GM19395 (cell line): Measurements from ENCODE around the gene PCP4L1.

ENCODE experiments used
- ATAC-seq: cut with Tn5 transposase; IDR thresholded peaks from one replicate; pipeline ENCODE4 v1.9.1; 2021; ENCODE audit warnings: mild to moderate bottlenecking, moderate library complexity; ENCODE audit not compliant: unreplicated experiment

The PCP4L1 gene

GRCh38 chr1:161265305-161265704 is 6.8 kb downstream of the PCP4L1 start:
- ATAC-seq, result no peak

- no peak for ATAC-seq
These were observed 7.7 kb downstream of the PCP4L1 start for GRCh38 chr1:161266202-161266601.

DNA sequence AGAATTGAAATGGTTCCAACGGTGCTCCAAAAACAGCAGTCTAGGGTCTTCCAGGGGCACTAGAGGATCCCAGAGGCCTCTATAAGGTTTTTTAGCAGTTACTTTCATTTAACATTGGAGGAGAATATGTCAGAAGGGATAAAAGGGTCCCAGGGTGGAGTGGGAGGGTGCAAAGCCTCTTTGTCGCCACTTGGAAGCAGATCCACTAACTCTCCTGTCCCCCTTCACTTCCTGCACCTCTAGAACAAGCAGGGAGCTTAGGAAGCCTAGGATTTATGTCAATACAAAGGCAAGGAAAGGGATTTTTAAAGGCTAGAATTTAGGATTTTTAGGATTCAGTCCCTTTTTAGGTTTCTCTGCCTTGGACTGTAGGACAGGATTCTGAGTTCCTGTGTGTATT is 8.3 kb downstream of the PCP4L1 start:
- ATAC-seq, result no peak

GRCh38 chr1:161267321-161267720 is 8.8 kb downstream of the PCP4L1 start:
- no peak for ATAC-seq

- no peak for ATAC-seq
These were observed 14.9 kb downstream of the PCP4L1 start for GRCh38 chr1:161273402-161273801.

GRCh38 chr1:161274874-161275273 is 16.3 kb downstream of the PCP4L1 start:
- ATAC-seq, result no peak

GRCh38 chr1:161282991-161283390 is 24.4 kb downstream of the PCP4L1 start:
- no peak for ATAC-seq

GRCh38 chr1:161285113-161285512 is 26.6 kb downstream of the PCP4L1 start:
- ATAC-seq, result no peak

- ATAC-seq, result no peak
These were observed 27.0 kb downstream of the PCP4L1 start for GRCh38 chr1:161285521-161285920.

- no peak for ATAC-seq
These were observed 29.0 kb downstream of the PCP4L1 start for GRCh38 chr1:161287482-161288054.

DNA sequence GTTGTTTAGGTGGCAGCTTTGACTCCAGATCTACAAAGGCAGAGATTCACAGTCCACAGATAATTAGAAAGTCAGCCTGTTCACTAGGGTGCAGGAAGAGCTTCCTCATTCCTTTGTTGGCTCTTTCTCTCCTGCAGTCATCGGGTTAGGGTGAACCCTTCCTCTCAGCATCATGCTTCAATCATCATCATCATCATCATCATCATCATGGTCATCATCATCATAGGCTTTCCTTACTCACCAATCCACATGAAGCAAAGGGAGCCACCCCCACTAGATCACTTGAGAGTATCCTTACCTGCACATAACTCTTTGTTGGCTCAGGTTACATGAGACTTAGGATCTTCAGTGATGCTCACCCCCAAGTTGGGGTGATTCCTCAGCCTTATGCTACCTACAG is 32.2 kb downstream of the PCP4L1 start:
- ATAC-seq, result no peak

DNA sequence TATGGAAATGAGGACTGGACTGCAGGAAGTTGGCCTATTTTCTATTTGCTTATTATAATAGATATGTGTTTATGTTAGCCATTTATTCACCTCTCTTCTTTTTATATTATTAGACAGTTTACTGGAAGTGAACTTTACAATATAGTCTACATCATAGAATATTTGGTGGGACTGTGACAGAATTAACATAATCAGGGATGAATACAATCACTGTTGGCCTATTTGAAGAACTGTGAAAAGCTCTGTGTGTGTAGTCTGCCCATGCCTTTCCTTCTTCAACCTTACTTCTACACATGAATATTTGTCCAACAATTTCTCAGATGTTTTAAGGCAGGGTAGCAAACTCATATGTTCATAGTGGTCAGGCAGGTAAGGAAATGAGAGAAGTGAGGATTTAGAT is 38.9 kb downstream of the PCP4L1 start:
- no peak for ATAC-seq

- ATAC-seq, result peak; percentile 66
These were observed 39.6 kb downstream of the PCP4L1 start for GRCh38 chr1:161298116-161298515.

DNA sequence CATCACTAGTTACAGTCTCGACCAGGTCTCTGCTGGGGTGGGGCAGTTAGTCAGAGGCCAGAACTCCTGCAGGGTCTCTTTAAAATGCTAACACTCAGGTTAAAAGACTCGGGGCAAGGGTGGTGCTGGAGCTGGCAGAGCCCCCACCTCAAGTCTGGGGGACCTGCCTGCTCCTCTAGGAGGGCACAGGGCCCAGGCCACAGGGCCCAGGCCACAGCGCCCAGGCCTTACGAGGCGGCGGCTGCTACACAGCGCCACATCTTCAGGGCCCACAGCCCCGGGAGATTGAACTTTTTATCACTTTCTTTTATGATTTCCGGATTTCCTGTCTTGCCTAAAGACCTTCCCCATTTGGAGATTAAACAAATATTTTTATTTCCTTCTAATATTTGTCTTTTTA is 40.8 kb downstream of the PCP4L1 start:
- no peak for ATAC-seq

DNA sequence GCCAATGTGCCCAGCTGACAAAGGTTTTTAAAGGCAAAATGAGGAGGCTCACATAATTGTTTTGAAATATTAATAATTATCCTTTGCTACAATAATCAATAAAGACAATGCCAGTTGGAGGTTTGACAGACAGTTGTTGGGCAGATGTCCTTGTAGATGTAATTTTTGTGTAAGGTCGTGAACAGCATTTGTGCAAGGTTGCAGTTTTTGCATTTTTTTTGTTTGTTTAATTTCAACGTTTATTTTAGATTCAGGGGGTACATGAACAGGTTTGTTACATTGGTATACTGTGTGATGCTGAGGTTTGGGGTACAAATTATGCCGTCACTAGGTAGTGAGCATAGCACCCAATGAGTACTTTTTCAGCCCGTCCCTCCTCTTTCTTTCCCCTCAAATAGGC is 41.9 kb downstream of the PCP4L1 start:
- ATAC-seq, result no peak

DNA sequence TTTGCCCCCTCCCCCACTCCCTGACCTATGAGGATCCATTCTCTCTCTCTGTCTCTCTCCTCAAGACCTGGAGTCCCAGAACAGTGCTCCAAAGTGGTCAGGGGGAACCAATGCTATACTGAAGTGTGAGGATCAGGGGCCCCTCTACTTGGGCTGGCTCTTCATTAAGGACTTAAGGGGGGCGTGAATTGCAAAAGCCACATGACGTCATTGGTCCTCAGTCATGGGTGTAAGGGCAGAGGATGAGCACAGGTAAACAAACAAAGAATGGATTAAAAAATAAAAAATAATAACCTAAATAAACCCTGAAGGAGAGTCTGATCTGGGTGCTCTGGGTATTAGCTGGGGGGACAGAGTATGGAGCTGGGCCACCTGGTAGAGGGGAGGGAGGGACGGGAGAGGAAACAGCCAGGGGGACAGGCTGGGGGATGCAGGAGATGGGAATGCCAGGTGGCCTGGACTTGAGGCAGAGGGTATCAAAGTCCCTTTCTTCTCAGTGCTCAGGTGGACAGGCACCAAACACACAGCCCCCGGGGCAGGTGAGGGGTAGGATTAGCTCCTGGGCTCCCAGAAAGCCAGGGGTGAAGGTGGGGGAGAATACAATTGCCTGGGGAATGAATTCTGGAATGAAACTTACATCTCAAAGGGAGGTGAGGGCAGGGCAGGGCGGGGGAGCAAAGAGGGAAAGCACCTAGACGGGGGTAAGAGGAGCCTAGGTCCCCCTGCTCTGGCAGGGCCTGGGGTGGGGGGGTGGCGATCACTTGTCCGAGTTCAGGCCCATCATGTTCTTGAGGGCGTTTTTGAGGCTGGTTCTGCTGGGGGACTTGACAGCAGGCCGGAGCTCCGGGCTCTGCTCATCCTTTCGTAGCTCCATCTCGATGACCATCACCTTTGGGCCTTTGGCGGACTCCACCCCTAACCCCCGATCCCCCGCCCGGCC is 46.7 kb downstream of the PCP4L1 start:
- peak; percentile 15 for ATAC-seq

GRCh38 chr1:161305867-161306519 is 47.4 kb downstream of the PCP4L1 start:
- ATAC-seq, result peak; percentile 80

DNA sequence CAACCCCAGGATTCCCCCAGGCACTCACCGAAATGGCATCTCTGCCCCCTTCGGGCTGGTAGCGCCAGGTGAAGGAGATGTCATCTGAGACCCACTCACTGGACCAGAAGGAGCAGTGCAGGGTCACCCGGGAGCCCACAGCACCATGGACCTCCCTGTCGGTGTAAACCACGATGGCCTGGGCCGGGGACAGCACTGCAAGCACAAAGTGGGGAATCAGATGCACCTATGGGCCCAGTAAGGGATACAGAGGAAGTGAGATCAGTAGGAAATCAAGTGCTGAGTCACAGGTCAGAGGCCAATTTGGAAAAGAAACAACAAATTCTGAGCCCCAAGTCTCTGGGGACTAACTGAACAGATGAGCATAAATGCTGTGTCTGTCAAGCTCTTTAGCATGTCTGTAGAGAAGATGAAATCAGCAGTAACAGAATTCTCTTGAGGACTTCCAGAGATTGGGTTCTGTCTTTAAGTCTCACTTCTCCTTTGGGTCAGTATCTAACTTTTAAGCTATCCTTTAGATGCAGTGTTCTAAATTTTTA is 48.8 kb downstream of the PCP4L1 start:
- ATAC-seq, result no peak

DNA sequence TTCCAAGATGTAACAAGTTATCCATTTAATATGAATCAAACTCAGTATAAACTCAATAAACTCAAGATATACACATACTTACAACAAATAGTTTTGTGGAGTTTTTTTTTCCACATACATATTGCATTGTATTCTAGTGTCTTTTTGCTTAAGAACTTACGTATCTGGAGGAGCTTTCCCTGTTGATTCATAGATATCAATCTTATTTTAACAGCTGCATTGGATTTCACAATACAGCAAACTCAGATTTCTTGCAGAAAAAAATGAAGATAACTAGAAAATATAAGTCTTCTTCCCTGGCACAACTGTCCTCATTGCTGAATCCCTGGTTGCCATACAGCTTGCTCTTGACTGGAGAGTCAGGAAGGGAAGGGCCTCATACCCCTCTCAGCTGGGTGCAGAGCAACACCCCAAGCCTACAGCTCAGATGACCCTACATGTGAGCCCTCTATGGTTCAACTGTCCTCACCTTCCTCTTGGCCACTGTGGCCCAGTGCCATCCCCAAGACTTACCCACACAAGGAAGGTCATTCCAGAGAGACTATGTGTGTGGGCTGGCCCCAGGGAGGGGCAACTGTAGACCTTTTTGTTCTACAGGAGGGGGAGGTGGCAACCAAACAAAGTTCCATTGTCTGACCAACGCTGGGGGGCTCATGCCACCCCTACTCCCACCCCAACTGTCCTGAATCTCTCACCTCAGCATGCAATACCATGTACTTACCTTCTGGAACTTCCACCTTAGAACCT is 49.5 kb downstream of the PCP4L1 start:
- no peak for ATAC-seq

GRCh38 chr1:161309868-161310267 is 51.3 kb downstream of the PCP4L1 start, which contains the start of gene MPZ:
MPZ (minus strand) TSS chr1:161309968; CDS start chr1:161309905, 63 bp downstream.
- no peak for ATAC-seq
